ENCODE results near the gene RGS8. TPM values are rescaled to one million over a fixed set of nuclear protein-coding genes. Genes with fewer than 3 reads are reported as not detected.

RGS8 gene
- polyA plus RNA-seq, 1 donor from 2014 or later: 8.3 TPM

- no peak for TF ChIP-seq EZH2 (IDR thresholded peaks at IDR 0.05; ENCODE audit: borderline replicate concordance, insufficient read depth, low read length, poor library complexity, severe bottlenecking)
- TF ChIP-seq RAD21 (conservative IDR thresholded peaks at IDR 0.05): no peak
- no peak for TF ChIP-seq TAF1 (IDR thresholded peaks at IDR 0.05; ENCODE audit: low read depth)
These were observed 4.7 kb downstream of the RGS8 start (continued) for GRCh38 chr1:182679684-182680083.

- no peak overlapping the region for H3K4me2 ChIP-seq (ENCODE audit: low read length)
- H3K9ac ChIP-seq (ENCODE audit: low read length): no peak overlapping the region
- no peak for TF ChIP-seq TAF1 (IDR thresholded peaks at IDR 0.05; ENCODE audit: low read depth)
- H4K20me1 ChIP-seq (ENCODE audit: insufficient read depth): no peaks in the 10 kb centered on the region
- H3F3A ChIP-seq (ENCODE audit: insufficient read depth, low read length, poor library complexity, severe bottlenecking): no peaks in the 10 kb centered on the region
- H2AFZ ChIP-seq (ENCODE audit: low read depth, low read length): no peak overlapping the region
- no peak overlapping the region for H3K27ac ChIP-seq (ENCODE audit: low read length)
- no peaks in the 10 kb centered on the region for H3K9me3 ChIP-seq (ENCODE audit: low read length)
- H3K9me2 ChIP-seq (ENCODE audit: insufficient read depth, low read length): no peaks in the 10 kb centered on the region
- H3K4me3 ChIP-seq (ENCODE audit: low read length): no peak overlapping the region
- no peaks in the 10 kb centered on the region for H3K79me2 ChIP-seq (replicated peaks; ENCODE audit: insufficient read depth, low read length)
- no peaks in the 10 kb centered on the region for H3K27me3 ChIP-seq (ENCODE audit: insufficient read depth, low read depth, low read length)
- H3K36me3 ChIP-seq (ENCODE audit: insufficient read depth, low read length): no peaks in the 10 kb centered on the region
These were observed 6.8 kb downstream of the RGS8 start for GRCh38 chr1:182677397-182678098.

GRCh38 chr1:182676274-182676673 lies 8.1 kb downstream of the RGS8 start:
- Histone ChIP-seq H3K9ac (ENCODE audit: low read length) (no peak overlapping the region), H2AFZ (ENCODE audit: low read depth, low read length) (no peak overlapping the region), H3K9me2 (ENCODE audit: insufficient read depth, low read length) (no peaks in the 10 kb centered on the region), H4K20me1 (ENCODE audit: insufficient read depth) (no peaks in the 10 kb centered on the region), H3F3A (ENCODE audit: insufficient read depth, low read length, poor library complexity, severe bottlenecking) (no peaks in the 10 kb centered on the region), H3K4me3 (ENCODE audit: low read length) (no peak overlapping the region), H3K79me2 (replicated peaks; ENCODE audit: insufficient read depth, low read length) (no peaks in the 10 kb centered on the region), H3K4me2 (ENCODE audit: low read length) (no peak overlapping the region), H3K27me3 (ENCODE audit: insufficient read depth, low read depth, low read length) (no peaks in the 10 kb centered on the region), H3K27ac (ENCODE audit: low read length) (no peak overlapping the region), H3K36me3 (ENCODE audit: insufficient read depth, low read length) (no peaks in the 10 kb centered on the region), H3K9me3 (ENCODE audit: low read length) (no peaks in the 10 kb centered on the region)
- TF ChIP-seq SMC3 (conservative IDR thresholded peaks at IDR 0.05; ENCODE audit: poor library complexity) (no peak), CTCF (IDR thresholded peaks at IDR 0.05; ENCODE audit: poor library complexity, severe bottlenecking) (no peak), TAF1 (IDR thresholded peaks at IDR 0.05; ENCODE audit: low read depth) (no peak), POLR2AphosphoS5 (IDR thresholded peaks at IDR 0.05) (no peak), REST (IDR thresholded peaks at IDR 0.05; ENCODE audit: borderline replicate concordance) (no peak), EZH2 (IDR thresholded peaks at IDR 0.05; ENCODE audit: borderline replicate concordance, insufficient read depth, low read length, poor library complexity, severe bottlenecking) (no peak), EP300 (conservative IDR thresholded peaks at IDR 0.05; ENCODE audit: poor library complexity, severe bottlenecking) (no peak), RAD21 (conservative IDR thresholded peaks at IDR 0.05) (no peak), MXI1 (conservative IDR thresholded peaks at IDR 0.05; ENCODE audit: poor library complexity, severe bottlenecking) (no peak)
